NCI-H1048 (cell line): Measurements from ENCODE around the gene SHROOM1.
"Not testable (repeated sequence)": the region's sequence is repeated elsewhere in the genome, so short reads cannot be mapped to it uniquely, and the experiment has no call there.

ENCODE experiments used
- DNase-seq: peaks from one replicate; lab custom pipeline; 2025; lab: John Stamatoyannopoulos, UW

Gene SHROOM1

DNA sequence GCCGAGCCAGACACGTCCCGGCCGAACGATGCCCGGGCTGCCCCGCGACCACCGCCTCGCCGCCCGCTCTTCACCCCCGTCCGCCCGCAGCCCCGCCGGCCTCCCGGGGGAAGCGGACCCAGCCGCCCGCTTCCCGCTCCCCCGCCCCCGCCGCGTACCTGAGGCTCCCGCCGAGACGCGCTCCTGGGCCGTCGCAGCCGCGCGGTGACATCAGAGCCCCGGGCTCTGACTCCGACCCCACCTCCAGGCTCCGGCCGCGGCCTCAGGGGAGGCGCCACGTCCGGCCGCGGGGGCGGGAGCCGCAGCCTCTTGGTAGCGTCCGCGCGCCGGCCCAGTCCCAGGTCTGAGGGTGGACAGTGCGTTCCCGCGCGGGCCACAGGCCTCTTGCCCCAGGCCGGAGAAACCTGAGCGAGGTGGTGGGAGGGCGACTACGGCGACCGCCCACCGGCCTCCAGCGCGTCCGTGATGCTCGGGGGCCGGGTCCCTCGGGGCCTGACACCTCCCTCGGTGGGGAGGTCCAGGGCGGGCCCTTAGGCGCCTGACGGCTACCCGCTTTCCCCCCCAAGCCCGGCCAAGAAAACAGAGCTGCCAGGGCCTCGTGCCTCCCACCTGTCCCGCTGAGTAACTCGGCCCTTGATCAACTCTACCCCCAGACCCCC is at the start of gene SHROOM1:
SHROOM1 (minus strand) TSS at position 212 of the 659 bp plus-strand sequence. CDS start 4,507 bp downstream, outside the sequence.
- no peak for DNase-seq

DNA sequence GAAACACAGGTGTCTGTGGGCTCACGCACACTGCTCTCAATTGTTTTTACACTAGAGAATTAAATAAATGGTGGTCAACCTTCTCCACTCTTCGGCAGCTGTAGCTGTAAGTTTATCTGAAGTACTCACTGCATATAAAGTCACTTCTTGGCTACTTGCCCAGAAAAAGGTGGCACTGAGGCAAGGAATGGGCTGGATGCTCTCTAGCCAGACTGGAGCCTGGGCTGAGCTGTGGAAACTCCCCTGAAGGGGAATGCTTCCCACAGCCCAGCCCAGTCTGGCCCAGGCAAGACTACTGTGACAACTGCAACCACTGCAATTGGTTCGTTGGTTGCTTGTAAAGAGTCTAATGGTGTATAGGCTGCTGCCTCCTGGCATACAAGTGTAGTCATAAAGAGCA is 47.5 kb upstream of the SHROOM1 start:
- DNase-seq, result no peak

DNA sequence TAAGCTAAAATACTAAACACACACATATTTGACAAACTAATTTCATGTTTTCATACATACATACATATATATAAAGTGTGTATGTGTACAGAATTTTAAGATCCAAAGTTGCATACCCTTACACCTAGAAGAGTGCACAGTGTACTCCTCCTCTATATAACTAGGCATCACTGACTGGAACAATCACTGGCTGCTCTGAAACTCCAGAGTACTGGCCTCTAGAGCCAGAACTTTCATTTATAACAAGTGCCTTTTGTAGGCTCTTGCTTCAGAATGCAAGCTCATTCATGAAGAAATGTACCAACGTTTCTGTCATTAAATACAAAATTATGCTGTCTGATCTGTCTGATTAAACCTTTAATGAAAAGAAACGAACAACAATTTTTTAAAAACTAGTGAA is 47.0 kb upstream of the SHROOM1 start:
- no peak for DNase-seq

DNA sequence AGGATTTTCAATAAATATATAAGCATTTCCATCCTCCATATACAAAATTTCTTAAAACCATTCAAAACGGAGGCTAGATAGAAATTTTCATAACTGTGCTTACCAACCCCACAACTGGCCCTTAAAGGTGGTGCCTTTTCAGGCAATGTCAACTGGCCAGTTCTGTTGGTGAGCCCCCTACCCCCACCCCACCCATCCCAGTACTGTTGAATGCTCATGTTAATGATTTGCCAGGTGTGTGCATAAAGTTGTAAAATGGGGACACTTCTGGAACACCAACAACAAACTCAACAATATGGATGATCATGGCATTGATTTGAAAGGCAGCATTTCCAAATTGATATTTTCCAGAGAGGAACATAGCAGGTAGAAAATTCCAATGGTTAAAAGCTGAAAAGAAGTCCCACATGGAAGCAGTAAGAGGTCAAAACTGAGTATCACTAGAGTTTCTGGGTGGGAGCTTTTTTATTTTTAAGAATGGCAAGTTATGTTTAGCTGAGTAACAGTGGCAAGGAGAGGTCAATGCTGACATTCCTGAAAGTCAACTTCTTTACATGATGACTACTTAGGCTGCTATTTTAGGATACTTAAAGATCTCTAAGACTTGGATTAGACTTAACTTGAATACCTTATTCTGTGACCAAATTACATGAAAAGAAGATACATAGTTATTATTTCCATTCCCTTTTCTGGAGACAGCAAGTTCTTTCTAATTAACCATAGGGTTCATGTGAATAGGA is 45.7 kb upstream of the SHROOM1 start:
- no peak for DNase-seq

GRCh38 chr5:132873930-132874271 is 43.5 kb upstream of the SHROOM1 start:
- no peak for DNase-seq

DNA sequence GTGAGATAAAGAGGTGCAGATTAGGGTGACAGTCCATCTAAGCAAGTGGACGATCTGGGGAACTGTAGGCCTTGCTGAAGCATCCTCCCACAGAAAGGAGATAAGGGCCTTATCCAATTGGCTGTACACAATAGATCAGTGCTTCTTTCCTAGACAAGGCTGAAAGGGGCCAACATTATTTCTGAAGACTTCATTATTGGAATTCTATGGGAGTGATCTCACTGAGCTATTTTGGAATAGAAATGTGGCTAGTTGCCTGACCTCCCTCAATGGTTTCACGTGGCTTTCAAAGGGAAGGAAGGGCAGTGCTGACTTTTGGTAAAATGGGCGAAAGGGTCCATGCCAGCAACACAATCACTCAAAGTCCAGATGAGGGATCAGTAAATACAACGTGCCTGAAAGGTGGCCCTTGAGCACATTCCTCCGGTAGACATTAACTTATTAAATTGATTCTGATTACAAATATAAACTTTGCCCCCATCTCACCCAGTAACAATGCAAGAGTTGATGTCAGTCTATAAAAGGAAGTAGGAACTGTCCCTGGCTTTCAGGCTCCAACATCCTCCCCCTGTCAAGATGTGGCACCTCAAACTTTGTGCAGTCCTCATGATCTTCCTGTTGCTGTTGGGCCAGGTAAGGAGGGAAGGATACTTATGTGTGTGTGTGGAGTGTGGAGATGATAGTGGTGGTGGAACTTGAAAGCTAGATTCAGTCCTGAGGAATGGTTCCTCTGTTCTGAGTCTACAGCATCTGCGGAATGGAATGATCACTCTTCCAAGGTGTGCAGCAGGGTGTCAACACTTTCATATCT is 42.9 kb upstream of the SHROOM1 start, which contains the start of gene LEAP2:
LEAP2 (plus strand) TSS at position 550 of the 811 bp plus-strand sequence; CDS start at position 577, 27 bp downstream.
- no peak for DNase-seq

DNA sequence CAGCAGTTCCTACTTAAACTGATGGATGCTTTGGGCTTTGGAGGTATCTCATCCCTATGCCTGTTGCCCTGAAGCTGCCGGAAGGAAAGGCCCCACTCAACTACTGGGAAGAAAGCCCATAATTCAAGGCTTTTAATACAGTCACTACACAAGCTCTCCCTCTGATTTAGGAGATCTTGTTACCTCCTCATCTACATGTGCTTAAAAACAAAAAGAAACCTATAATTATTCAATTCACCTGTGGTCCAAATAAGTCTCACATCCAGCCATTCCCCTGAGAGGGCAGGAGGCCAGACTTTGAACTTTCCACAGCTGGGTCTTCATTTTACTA is 42.3 kb upstream of the SHROOM1 start:
- DNase-seq, result no peak

- DNase-seq, result no peak
These were observed 41.2 kb upstream of the SHROOM1 start for GRCh38 chr5:132871459-132872284.

DNA sequence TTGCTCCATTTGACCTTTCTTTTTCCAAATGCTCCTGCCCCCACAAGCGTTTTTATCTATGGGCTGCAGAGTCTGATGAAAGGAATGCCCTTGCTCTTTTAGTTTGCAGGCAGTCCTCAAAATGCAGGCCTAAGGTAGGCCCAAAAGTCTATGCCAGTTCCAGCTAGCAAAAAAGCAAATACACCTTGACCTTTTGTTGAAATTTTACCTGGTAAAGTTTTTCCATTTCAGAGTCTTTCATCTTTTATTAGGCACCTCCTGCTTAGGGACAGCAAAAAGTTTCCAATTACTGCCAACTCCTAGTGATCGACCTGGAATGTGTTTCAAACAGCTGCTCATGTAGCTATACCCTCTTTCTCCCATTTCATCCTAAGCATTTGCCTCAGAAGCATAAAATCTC is 40.4 kb upstream of the SHROOM1 start:
- DNase-seq, result no peak

DNA sequence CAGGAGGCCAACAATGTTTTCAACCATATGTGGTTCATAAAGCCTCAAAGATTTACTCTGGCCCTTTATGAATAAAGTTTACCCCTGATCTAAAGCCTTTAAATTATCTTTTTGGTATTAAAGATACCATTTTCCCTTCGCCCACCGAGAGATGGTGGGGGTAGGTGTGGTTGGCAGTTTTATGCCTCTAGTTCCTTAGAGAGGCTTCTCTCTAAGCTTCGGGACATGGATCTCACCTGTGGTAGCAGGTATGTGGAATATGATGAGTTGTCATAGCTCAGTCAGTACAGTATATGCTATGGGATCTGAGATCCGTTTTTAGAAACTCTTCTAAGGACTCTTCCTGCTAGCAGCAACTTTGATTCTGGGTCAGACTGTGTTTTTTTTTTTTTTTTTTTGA is 38.3 kb upstream of the SHROOM1 start:
- DNase-seq, result no peak

GRCh38 chr5:132867046-132867451 is 36.6 kb upstream of the SHROOM1 start:
- DNase-seq, result no peak

DNA sequence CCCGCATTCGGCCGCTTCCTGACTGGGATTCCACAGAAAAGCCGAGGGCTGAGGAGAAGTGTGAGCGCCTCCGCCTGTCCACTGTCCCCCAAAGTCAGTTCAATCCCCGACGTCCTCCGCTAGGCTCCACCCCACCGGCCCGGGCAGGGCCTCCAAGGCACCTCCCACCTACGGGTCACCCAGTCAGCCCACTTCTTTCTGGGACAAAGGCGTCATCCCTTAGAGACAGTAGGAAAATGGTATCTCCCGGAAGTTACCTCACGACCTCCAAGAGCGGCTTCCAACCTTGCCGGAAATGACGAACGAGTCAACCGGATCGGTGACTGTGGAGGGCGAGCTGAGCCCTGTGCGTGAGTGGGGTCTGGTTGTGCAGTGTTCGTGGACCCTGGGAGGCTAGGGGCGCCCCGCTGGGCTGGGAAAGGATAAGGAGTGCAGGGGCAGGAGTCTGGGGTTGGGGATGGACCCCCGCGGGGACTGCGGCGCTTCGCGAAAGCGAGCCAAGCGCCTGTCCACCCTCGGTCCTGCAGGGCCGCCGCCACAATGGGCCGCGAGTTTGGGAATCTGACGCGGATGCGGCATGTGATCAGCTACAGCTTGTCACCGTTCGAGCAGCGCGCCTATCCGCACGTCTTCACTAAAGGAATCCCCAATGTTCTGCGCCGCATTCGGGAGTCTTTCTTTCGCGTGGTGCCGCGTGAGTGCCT is 36.0 kb upstream of the SHROOM1 start, which contains the start of the genes GDF9 and UQCRQ:
GDF9 (minus strand) TSS at position 128 of the 704 bp plus-strand sequence. CDS start 1,936 bp downstream, outside the sequence.
UQCRQ (plus strand) TSS at position 301 of the 704 bp plus-strand sequence; CDS start at position 541, 240 bp downstream.
- DNase-seq, result peak; percentile 97

GRCh38 chr5:132865668-132866341 is 35.4 kb upstream of the SHROOM1 start:
- DNase-seq, result no peak

DNA sequence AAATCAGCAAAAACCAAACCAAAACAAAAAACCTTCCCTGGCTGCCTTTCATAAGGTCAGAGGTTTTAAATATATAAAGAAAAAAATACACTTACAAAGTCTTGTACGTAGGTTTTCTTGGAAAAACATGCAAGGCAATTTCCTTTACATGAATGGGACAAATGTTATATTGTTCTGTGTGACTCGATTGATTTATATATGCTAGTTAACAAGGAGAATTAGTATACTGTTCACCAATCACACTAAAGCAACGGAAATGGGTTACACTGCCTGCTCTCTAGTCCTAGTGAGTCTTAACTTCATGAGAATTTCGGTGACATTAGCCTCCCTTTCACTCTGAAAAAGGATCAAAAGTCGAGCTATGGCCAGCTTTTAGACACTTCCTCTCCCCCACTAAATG is 30.3 kb upstream of the SHROOM1 start:
- DNase-seq, result no peak

- no peak for DNase-seq
These were observed 29.5 kb upstream of the SHROOM1 start for GRCh38 chr5:132859889-132860437.

DNA sequence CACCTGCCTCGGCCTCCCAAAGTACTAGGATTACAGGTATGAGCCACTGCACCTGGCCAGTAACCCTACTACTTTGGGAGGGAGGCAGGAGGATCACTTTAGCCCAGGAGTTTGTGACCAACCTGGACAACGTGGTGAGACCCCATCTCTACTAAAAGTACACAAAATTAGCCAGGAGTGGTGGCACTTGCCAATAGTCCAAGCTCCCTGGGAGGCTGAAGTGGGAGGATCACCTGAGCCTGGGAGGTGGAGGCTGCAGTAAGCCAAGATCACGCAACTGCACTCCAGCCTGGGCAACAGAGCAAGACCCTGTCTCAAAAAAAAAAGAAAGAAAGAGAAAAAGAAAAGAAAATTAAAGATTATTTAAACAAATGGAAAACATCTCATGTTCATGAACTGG is 25.6 kb upstream of the SHROOM1 start:
- no peak for DNase-seq

GRCh38 chr5:132854992-132855391 is 24.5 kb upstream of the SHROOM1 start:
- not testable (repeated sequence) for DNase-seq

DNA sequence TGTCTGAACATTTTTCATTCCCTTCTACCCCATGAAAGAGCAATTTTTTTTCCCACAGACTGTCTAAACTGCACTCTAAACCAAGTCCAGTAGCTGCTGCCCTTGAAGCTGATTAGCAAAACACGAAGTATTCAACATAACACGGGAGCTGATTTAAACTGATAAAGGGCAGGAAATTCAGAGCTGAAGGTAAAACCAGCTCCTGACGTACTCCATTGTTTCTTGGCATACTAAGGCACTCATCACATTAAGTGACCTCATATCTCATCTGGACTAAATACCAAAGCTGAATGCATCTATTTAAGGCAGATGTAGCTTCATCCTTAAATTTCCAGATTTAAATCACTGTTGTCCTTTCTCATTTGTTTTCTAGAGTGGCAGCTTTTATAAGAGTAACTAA is 23.9 kb upstream of the SHROOM1 start:
- DNase-seq, result no peak

- no peak for DNase-seq
These were observed 23.3 kb upstream of the SHROOM1 start for GRCh38 chr5:132853790-132854189.

- DNase-seq, result no peak
These were observed 22.9 kb upstream of the SHROOM1 start for GRCh38 chr5:132853323-132853722.
